Stimulated activated CD4-positive, alpha-beta T cell treated with anti-CD3 and anti-CD28 coated beads, Interleukin-12 subunit alpha, Interleukin-12 subunit beta, amount 100 ng/mL, for 48 hours (primary cell): ENCODE results near the gene RPLP2.
A peak's percentile ranks its signal among the peaks of the same experiment; 100 is the strongest.

Experiments used
- DNase-seq, 3 donors: peaks; one replicate each; pipeline ENCODE4 v3.0.0-alpha.2; 2020; ENCODE audit warnings: low read depth in 2 of 3, low spot score in 1 of 3

RPLP2 gene

GRCh38 chr11:833114-833791, 23.5 kb downstream of the RPLP2 start:
- DNase-seq = no peak

- no peak for DNase-seq
Measured at GRCh38 chr11:833849-834311, 24.1 kb downstream of the RPLP2 start.

- no peak for DNase-seq
Measured at GRCh38 chr11:834371-835316, 24.9 kb downstream of the RPLP2 start.

- DNase-seq = no peak
Measured at GRCh38 chr11:836274-836673, 26.5 kb downstream of the RPLP2 start.

GRCh38 chr11:836700-837099, 26.9 kb downstream of the RPLP2 start:
- DNase-seq = no peak

GRCh38 chr11:837189-837989, 27.6 kb downstream of the RPLP2 start:
- DNase-seq = no peak

- DNase-seq = no peak
Measured at GRCh38 chr11:837990-838307, 28.2 kb downstream of the RPLP2 start.

GRCh38 chr11:838441-839279, 28.9 kb downstream of the RPLP2 start:
- no peak for DNase-seq

GRCh38 chr11:839280-839623, 29.5 kb downstream of the RPLP2 start:
- no peak for DNase-seq

GRCh38 chr11:839875-840617, 30.3 kb downstream of the RPLP2 start:
- DNase-seq = no peak

GRCh38 chr11:841981-842369, 32.2 kb downstream of the RPLP2 start:
- DNase-seq = no peak

GRCh38 chr11:842370-843002, 32.7 kb downstream of the RPLP2 start, which contains the start of the genes POLR2L and TSPAN4:
POLR2L (minus strand) TSS chr11:842529; CDS start chr11:842508, 21 bp downstream.
TSPAN4 (plus strand) TSS chr11:842852; CDS start chr11:850305, 7,453 bp downstream.
- DNase-seq = peak; percentile 77 to 87 (median 81)

GRCh38 chr11:843086-843734, 33.4 kb downstream of the RPLP2 start:
- DNase-seq = no peak

- DNase-seq = no peak
Measured at GRCh38 chr11:843818-844692, 34.3 kb downstream of the RPLP2 start.

- no peak for DNase-seq
Measured at GRCh38 chr11:844693-845644, 35.2 kb downstream of the RPLP2 start.

- DNase-seq = no peak
Measured at GRCh38 chr11:845872-846495, 36.2 kb downstream of the RPLP2 start.
